Dedifferentiated amniotic fluid mesenchymal stem cell (primary cell): ENCODE data around the gene GTF2A1L.
"Not testable (repeated sequence)": the region's sequence is repeated elsewhere in the genome, so short reads cannot be mapped to it uniquely, and the experiment has no call there.

ENCODE experiments used
- DNase-seq: peaks from one replicate; pipeline ENCODE4 v3.0.0-alpha.2; 2016; ENCODE audit errors: extremely low spot score

The GTF2A1L gene

GRCh38 chr2:48607307-48608014, 10.2 kb upstream of the GTF2A1L start:
- no peak for DNase-seq

- DNase-seq: no peak
These were observed 4.4 kb upstream of the GTF2A1L start for GRCh38 chr2:48613211-48613610.

GRCh38 chr2:48614581-48614980, 3.1 kb upstream of the GTF2A1L start:
- DNase-seq: not testable (repeated sequence)

- no peak for DNase-seq
These were observed 1.9 kb downstream of the GTF2A1L start for GRCh38 chr2:48619526-48619925.

- no peak for DNase-seq
These were observed 2.9 kb downstream of the GTF2A1L start for GRCh38 chr2:48620604-48621003.

- DNase-seq: not testable (repeated sequence)
These were observed 5.0 kb downstream of the GTF2A1L start for GRCh38 chr2:48622691-48623090.

GRCh38 chr2:48624696-48625095, 7.0 kb downstream of the GTF2A1L start:
- DNase-seq: no peak

- no peak for DNase-seq
These were observed 8.4 kb downstream of the GTF2A1L start for GRCh38 chr2:48626047-48626446.

GRCh38 chr2:48633143-48633542, 15.5 kb downstream of the GTF2A1L start:
- DNase-seq: no peak

- DNase-seq: no peak
These were observed 18.1 kb downstream of the GTF2A1L start for GRCh38 chr2:48635786-48636185.

GRCh38 chr2:48638261-48638660, 20.6 kb downstream of the GTF2A1L start:
- DNase-seq: no peak

GRCh38 chr2:48651158-48651790, 33.6 kb downstream of the GTF2A1L start:
- peak; percentile 71 for DNase-seq

GRCh38 chr2:48668992-48669391, 51.3 kb downstream of the GTF2A1L start:
- DNase-seq: no peak

GRCh38 chr2:48673581-48673980, 55.9 kb downstream of the GTF2A1L start:
- no peak for DNase-seq

GRCh38 chr2:48674933-48675332, 57.3 kb downstream of the GTF2A1L start:
- DNase-seq: no peak

GRCh38 chr2:48677450-48677849, 59.8 kb downstream of the GTF2A1L start:
- DNase-seq: no peak

- no peak for DNase-seq
These were observed 67.5 kb downstream of the GTF2A1L start for GRCh38 chr2:48685126-48685525.

- DNase-seq: no peak
These were observed 74.5 kb downstream of the GTF2A1L start for GRCh38 chr2:48691935-48692691.

GRCh38 chr2:48693066-48693465, 75.4 kb downstream of the GTF2A1L start:
- DNase-seq: no peak

- no peak for DNase-seq
These were observed 76.0 kb downstream of the GTF2A1L start for GRCh38 chr2:48693645-48694044.

- DNase-seq: no peak
These were observed 76.5 kb downstream of the GTF2A1L start for GRCh38 chr2:48694149-48694548.

- no peak for DNase-seq
These were observed 78.3 kb downstream of the GTF2A1L start for GRCh38 chr2:48695991-48696390.

- no peak for DNase-seq
These were observed 79.2 kb downstream of the GTF2A1L start for GRCh38 chr2:48696881-48697280.
